Body of pancreas (tissue), 4 donors: Measurements from ENCODE around the gene MRPS24. TPM values are rescaled to one million over a fixed set of nuclear protein-coding genes. Genes with fewer than 3 reads are reported as not detected.

ENCODE experiments used
- ATAC-seq: fragments of 150-250 bp; one replicate; pipeline ENCODE4 v1.9.1; 2016
- DNase-seq, 4 donors: peaks; one replicate each; pipeline ENCODE4 v3.0.0-alpha.2; 2019
- H3K27ac ChIP-seq, 4 donors: fragments of 200-600 bp; sonication (generic); 1 replicate in 3 of 4; 2 replicates in 1 of 4; pipeline versions ENCODE4 v1.5.1 to v1.6.1; 2016 to 2019; ENCODE audit warnings: mild to moderate bottlenecking in 1 of 4, mixed read lengths in 1 of 4, moderate library complexity in 1 of 4
- H3K27me3 ChIP-seq, 2 donors: fragments of 200-600 bp; sonication (generic); one replicate each; pipeline ENCODE4 v1.6.0; 2016; ENCODE audit warnings: mild to moderate bottlenecking in 1 of 2
- H3K36me3 ChIP-seq, 2 donors: fragments of 200-600 bp; sonication (generic); replicated peaks in 1 of 2; 2 replicates each; pipeline ENCODE4 v1.5.1; 2016; ENCODE audit warnings: low read depth in 2 of 2; ENCODE audit not compliant: insufficient read depth in 1 of 2
- H3K4me1 ChIP-seq: fragments of 200-600 bp; sonication (generic); one replicate; pipeline ENCODE4 v1.6.0; 2016
- H3K4me3 ChIP-seq, 2 donors: fragments of 200-600 bp; sonication (generic); 1 replicate in 1 of 2; 2 replicates in 1 of 2; pipeline ENCODE4 v1.5.1; 2016 to 2019
- H3K9me3 ChIP-seq, 3 donors: fragments of 200-600 bp; sonication (generic); 1 replicate in 2 of 3; 2 replicates in 1 of 3; pipeline ENCODE4 v1.5.1; 2016
- POLR2A ChIP-seq, 3 donors: fragments of 450-650 bp; IDR thresholded peaks; one replicate each; pipeline ENCODE4 v1.6.1; 2016; ENCODE audit warnings: antibody characterized with exemption in 3 of 3, mild to moderate bottlenecking in 2 of 3
- WGBS, 2 donors: methylation state at CpG; one replicate each; pipeline ENCODE4 v1.1.5; 2017; 5-methylcytosine and 5-hydroxymethylcytosine counted together
- intact Hi-C: fragments of 100-400 bp; cut with DNase I; formaldehyde crosslinking; loops from one replicate; pipeline ENCODE4 v1.15.1; 2023
- total RNA-seq, 2 donors: library from RNA; depleted of rRNA; stranded (reverse); fragments of >200 nt; gene quantifications; one replicate each; pipeline ENCODE4 v1.1.0, GENCODE V29; 2016
- TF ChIP-seq, protein P1 (sequence below), 7 experiments: fragments of 450-650 bp in 4 of 7; fragments of 200-600 bp in 3 of 7; sonication (generic) in 3 of 7; IDR thresholded peaks; one replicate each; pipeline ENCODE4 v1.5.1; 2016 to 2019; ENCODE audit warnings: antibody characterized with exemption in 7 of 7

Gene MRPS24
- total RNA-seq, 2 donors from 2014 or later, result 81.7 to 99.9 TPM

DNA sequence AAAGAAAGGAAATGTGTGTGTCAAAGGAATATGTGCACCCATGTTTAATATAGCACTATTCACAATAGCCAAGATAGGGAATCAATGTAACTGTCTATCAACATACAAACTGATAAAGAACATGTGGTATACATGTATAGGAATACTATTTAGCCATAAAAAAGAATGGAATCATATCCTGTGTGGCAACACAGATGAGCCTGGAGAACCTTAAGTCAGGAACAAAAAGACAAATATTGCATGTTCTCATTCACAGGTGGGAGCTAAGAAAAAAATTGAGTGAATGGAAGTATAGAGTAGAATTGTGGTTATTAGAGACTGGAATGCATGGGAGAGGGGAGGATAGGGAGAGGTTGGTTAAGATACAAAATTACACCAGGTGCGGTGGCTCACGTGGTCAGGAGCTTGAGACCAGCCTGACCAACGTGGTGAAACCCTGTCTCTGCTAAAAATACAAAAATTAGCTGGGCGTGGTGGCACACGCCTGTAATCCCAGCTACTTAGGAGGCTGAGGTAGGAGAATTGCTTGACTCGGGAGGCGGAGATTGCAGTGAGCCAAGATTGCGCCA is 26.6 kb upstream of the MRPS24 start:
- Histone ChIP-seq H3K27me3 (no peaks in the 10 kb centered on the region), H3K27ac (no peak overlapping the region), H3K9me3 (no peaks in the 10 kb centered on the region), H3K36me3 (no peaks in the 10 kb centered on the region), H3K4me1 (peaks cover 27% of the 10 kb centered on the region), H3K4me3 (no peak overlapping the region)
- intact Hi-C loops, result no loop called here
- TF ChIP-seq POLR2A (IDR thresholded peaks at IDR 0.05), result no peak
- WGBS, 2 donors, result 89 to 90% methylated on average over 8 of the region's 8 CpGs
- ATAC-seq (no peak), DNase-seq (no peak)

DNA sequence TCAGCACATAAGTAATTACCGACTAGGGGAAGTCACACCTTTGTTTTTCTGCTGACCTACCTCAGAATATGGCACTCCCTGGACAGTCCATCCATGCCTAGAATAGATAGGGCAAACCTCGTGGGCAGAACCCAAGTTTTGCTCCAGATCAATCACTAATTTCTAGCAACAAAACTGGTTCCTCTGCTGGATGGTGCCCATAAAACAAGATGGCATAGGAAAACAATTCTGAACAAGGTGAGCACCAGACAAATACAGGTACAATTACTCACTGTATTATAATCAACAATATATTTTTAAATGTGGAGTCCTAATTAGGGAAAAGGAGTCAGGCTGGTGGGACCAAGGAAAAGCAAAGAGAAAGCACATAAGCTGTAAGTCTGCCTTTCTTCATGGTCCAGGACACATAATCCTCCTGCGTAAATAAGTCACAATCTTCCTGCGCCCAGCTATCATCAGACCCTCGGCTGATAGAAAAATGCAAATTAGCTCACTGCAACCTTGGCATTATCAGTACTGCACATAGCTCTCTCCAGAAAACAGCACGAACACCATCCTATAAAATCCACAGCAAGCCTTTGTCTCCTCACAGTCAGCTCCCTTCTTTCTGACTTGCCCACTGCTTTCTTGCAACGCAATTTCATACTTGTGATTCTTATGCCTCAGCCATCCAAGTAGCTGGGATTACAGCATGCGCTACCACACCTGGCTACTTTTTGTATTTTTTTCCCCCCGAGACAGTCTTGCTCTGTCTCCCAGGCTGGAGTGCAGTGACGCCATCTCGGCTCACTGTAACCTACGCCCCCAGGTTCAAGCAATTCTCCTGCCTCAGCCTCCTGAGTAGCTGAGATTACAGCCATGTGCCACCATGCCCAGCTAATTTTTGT is 22.0 kb upstream of the MRPS24 start:
- no peak for TF ChIP-seq POLR2A (IDR thresholded peaks at IDR 0.05)
- TF ChIP-seq, protein P1, sequence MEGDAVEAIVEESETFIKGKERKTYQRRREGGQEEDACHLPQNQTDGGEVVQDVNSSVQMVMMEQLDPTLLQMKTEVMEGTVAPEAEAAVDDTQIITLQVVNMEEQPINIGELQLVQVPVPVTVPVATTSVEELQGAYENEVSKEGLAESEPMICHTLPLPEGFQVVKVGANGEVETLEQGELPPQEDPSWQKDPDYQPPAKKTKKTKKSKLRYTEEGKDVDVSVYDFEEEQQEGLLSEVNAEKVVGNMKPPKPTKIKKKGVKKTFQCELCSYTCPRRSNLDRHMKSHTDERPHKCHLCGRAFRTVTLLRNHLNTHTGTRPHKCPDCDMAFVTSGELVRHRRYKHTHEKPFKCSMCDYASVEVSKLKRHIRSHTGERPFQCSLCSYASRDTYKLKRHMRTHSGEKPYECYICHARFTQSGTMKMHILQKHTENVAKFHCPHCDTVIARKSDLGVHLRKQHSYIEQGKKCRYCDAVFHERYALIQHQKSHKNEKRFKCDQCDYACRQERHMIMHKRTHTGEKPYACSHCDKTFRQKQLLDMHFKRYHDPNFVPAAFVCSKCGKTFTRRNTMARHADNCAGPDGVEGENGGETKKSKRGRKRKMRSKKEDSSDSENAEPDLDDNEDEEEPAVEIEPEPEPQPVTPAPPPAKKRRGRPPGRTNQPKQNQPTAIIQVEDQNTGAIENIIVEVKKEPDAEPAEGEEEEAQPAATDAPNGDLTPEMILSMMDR (IDR thresholded peaks at IDR 0.05), result no peak
- no peaks in the 10 kb centered on the region for H3K27me3 ChIP-seq
- peaks cover 28% of the 10 kb centered on the region for H3K4me1 ChIP-seq
- WGBS, 2 donors, result 50 to 54% methylated on average over 12 of the region's 12 CpGs
- no peak overlapping the region for H3K27ac ChIP-seq
- ATAC-seq (no peak), DNase-seq (no peak)
- H3K4me3 ChIP-seq, result no peak overlapping the region
- H3K9me3 ChIP-seq, result no peaks in the 10 kb centered on the region
- intact Hi-C loops, result no loop called here
- H3K36me3 ChIP-seq, result no peaks in the 10 kb centered on the region

DNA sequence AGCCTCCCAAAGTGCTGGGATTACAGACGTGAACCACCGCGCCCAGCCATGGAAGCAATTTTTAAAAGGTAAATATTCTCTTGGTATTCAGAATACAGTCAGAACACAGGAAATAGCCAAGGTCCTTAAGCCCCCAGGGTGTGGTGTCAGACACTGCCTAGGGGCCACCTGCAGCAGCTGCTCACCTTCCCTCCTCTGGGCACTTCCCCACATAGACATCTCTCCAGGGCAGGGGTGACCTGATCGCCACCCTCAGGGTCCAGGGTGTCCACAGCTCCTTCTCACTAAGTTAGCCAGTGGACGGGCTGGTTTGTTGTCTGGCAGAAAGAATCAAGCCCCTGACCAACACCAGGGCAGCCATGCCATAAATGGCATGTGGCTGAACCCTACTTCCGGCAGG is 21.2 kb upstream of the MRPS24 start:
- H3K27ac ChIP-seq, result no peak overlapping the region
- no peak for TF ChIP-seq POLR2A (IDR thresholded peaks at IDR 0.05)
- TF ChIP-seq, protein P1 (IDR thresholded peaks at IDR 0.05), result no peak
- H3K36me3 ChIP-seq, result no peaks in the 10 kb centered on the region
- H3K4me3 ChIP-seq, result no peak overlapping the region
- H3K27me3 ChIP-seq, result no peaks in the 10 kb centered on the region
- no peak for DNase-seq
- 93 to 98% methylated on average over 4 to 6 of the region's 6 CpGs for WGBS, 2 donors
- H3K9me3 ChIP-seq, result no peaks in the 10 kb centered on the region
- ATAC-seq, result no peak
- intact Hi-C loops, result no loop called here
- peaks cover 28% of the 10 kb centered on the region for H3K4me1 ChIP-seq

DNA sequence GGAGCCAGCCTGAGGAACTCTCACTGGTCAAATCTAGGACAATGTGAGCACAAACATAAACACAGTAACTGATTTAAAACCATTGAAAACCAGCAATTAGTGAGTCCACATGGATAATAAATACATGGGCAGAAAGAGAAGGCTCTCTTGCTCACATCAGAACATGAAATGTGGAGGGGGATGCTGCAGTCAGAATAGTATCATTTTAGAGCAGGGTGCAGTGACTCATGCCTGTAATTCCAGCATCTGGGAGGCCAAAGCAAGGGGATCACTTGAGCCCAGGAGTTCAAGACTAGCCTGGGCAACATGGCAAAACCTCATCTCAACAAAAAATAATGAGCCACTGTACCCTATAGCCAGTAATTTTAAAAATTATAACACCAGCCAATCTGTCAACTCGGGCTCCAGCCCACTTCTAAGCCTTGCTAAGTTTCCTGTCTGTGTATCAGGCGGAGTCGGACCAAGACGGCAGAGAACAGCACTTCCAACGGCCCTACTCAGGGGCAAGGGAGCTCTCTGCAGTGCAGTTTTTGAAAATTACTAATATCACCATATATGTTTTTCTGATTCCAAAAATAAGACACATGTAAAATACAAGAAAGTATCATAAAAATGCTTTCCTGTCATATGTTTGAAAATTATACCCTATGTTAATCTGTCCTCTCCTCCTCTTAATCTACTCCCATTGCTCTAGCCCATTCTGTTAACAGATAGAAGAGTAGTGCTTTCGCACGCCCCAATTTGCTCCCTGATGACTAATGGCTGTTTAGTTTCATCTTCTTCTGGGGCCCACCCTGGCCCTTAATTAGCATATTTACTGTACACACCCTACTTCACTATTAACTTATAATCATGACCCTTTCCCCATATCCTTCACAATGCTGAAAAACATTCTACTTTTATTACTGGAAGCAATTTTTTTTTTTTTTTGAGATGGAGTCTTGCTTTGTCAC is 20.0 kb upstream of the MRPS24 start:
- Histone ChIP-seq H3K36me3 (no peaks in the 10 kb centered on the region), H3K4me1 (peaks cover 28% of the 10 kb centered on the region), H3K27ac (no peak overlapping the region), H3K4me3 (no peak overlapping the region), H3K27me3 (no peaks in the 10 kb centered on the region), H3K9me3 (no peaks in the 10 kb centered on the region)
- intact Hi-C loops, result no loop called here
- ATAC-seq (no peak), DNase-seq (no peak)
- WGBS, 2 donors, result 85% methylated on average over 7 of the region's 7 CpGs
- no peak for TF ChIP-seq POLR2A (IDR thresholded peaks at IDR 0.05)
- TF ChIP-seq, protein P1 (IDR thresholded peaks at IDR 0.05), result no peak

DNA sequence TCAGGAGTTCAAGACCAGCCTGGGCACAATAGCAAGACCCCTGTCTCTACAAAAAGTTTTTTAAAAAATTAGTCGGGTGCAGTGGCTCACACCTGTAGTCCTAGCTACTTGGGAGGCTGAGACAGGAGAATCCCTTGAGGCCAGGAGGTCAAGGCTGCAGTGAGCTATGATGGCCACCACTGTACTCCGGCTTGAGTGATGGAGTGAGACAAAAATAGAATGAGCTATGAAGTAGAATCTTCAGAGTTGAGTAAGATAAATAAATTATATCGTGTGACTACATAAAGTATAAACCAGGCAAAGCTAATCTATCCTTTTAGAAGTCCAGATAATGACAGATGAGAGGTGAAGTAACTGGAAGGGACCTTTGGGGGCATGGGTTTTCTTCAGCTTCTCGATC is 15.3 kb upstream of the MRPS24 start:
- ATAC-seq, result no peak
- Histone ChIP-seq H3K4me1 (no peaks in the 10 kb centered on the region), H3K9me3 (no peaks in the 10 kb centered on the region), H3K27me3 (no peaks in the 10 kb centered on the region), H3K4me3 (no peak overlapping the region), H3K36me3 (peaks cover 0 to 5% of the 10 kb centered on the region in 2 donors), H3K27ac (no peak overlapping the region)
- intact Hi-C loops, result no loop called here
- WGBS, 2 donors, result 85 to 88% methylated on average over 4 of the region's 4 CpGs
- TF ChIP-seq POLR2A (IDR thresholded peaks at IDR 0.05), result no peak
- TF ChIP-seq, protein P1 (IDR thresholded peaks at IDR 0.05), result no peak
- no peak for DNase-seq
